Vagina (tissue), 2 donors: ENCODE data around the gene ACSF3. TPM values are rescaled to one million over a fixed set of nuclear protein-coding genes. Genes with fewer than 3 reads are reported as not detected.

ENCODE experiments used
- DNase-seq, 2 donors: peaks; one replicate each; pipeline ENCODE4 v3.0.0-alpha.2; 2017; ENCODE audit errors: extremely low spot score in 2 of 2
- H3K27ac ChIP-seq: fragments of 200-600 bp; sonication (generic); one replicate; pipeline ENCODE4 v1.5.1; 2019
- H3K27me3 ChIP-seq: fragments of 200-600 bp; sonication (generic); one replicate; pipeline ENCODE4 v1.5.1; 2019
- H3K36me3 ChIP-seq, 2 donors: fragments of 200-600 bp; sonication (generic); one replicate each; pipeline ENCODE4 v1.5.1; 2017 to 2019
- H3K4me1 ChIP-seq: fragments of 200-600 bp; sonication (generic); one replicate; pipeline ENCODE4 v1.5.1; 2019
- H3K4me3 ChIP-seq, 2 donors: fragments of 200-600 bp; sonication (generic); 1 replicate in 1 of 2; 2 replicates in 1 of 2; pipeline ENCODE4 v1.5.1; 2016 to 2019
- H3K9me3 ChIP-seq: fragments of 200-600 bp; sonication (generic); one replicate; pipeline ENCODE4 v1.5.1; 2019
- POLR2A ChIP-seq, 2 donors: fragments of 450-650 bp; IDR thresholded peaks; one replicate each; pipeline ENCODE4 v1.6.1; 2017; ENCODE audit warnings: antibody characterized with exemption in 2 of 2, mild to moderate bottlenecking in 2 of 2, moderate library complexity in 2 of 2
- POLR2AphosphoS5 ChIP-seq, 2 donors: sonication (generic); formaldehyde crosslinking; IDR thresholded peaks; one replicate each; pipeline ENCODE4 v1.9.0; 2017; ENCODE audit warnings: antibody characterized with exemption in 2 of 2, mild to moderate bottlenecking in 2 of 2, low read depth in 1 of 2; ENCODE audit not compliant: insufficient read depth in 1 of 2
- intact Hi-C: fragments of 100-400 bp; cut with DNase I; formaldehyde crosslinking; loops from one replicate; pipeline ENCODE4 v1.15.1; 2023
- total RNA-seq: library from RNA; depleted of rRNA; stranded (reverse); fragments of >200 nt; gene quantifications from one replicate; pipeline ENCODE4 v1.2.3, GENCODE V29; 2016
- TF ChIP-seq, protein P1 (sequence below), 3 experiments: fragments of 450-650 bp in 2 of 3; fragments of 200-600 bp in 1 of 3; sonication (generic) in 1 of 3; IDR thresholded peaks; one replicate each; pipeline ENCODE4 v1.5.1; 2017 to 2019; ENCODE audit warnings: antibody characterized with exemption in 3 of 3, mild to moderate bottlenecking in 2 of 3, moderate library complexity in 2 of 3

ACSF3 gene
- total RNA-seq, 1 donor from 2014 or later, result 23.3 TPM

DNA sequence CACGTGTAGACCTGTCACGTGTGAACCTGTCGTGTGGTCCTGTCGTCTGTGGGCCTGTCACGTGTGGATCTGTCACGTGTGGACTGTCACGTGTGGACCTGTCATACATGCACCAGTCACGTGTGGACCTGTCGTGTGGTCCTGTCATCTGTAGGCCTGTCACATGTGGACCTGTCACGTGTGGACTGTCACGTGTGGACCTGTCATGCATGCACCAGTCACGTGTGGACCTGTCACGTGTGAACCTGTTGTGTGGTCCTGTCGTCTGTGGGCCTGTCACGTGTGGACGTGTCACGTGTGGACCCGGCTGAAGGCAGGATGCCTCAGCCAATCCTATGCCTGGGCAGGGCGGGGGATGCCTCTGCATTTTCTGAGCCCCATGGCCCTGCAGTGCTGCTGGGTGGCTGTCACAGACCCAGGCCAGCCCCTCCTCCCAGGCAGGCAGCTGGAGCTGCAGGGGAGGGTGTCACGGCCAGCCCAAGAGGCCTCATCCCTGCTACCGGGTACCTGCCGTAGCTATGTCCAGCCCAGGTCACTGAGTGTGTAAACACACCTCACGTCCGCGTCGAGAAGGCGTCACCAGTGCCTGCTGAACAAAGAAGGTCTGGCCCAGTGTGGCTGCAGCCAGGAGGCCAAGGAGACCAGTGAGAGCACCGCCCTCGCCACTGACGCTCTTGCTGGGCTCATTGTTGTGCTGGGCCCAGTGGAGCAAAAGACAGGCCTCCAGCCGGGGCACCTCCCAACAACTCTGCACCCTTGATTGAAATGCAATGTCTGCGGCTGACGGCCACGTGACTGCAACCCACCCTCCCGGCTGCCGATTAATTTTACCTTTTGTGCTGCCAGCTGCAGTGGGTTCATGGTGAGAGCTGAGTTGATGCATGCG is 18.6 kb upstream of the ACSF3 start:
- Histone ChIP-seq H3K4me3 (no peak overlapping the region), H3K4me1 (peaks cover 11% of the 10 kb centered on the region), H3K9me3 (no peaks in the 10 kb centered on the region), H3K27ac (no peak overlapping the region), H3K27me3 (no peaks in the 10 kb centered on the region), H3K36me3 (no peaks in the 10 kb centered on the region)
- TF ChIP-seq, protein P1, sequence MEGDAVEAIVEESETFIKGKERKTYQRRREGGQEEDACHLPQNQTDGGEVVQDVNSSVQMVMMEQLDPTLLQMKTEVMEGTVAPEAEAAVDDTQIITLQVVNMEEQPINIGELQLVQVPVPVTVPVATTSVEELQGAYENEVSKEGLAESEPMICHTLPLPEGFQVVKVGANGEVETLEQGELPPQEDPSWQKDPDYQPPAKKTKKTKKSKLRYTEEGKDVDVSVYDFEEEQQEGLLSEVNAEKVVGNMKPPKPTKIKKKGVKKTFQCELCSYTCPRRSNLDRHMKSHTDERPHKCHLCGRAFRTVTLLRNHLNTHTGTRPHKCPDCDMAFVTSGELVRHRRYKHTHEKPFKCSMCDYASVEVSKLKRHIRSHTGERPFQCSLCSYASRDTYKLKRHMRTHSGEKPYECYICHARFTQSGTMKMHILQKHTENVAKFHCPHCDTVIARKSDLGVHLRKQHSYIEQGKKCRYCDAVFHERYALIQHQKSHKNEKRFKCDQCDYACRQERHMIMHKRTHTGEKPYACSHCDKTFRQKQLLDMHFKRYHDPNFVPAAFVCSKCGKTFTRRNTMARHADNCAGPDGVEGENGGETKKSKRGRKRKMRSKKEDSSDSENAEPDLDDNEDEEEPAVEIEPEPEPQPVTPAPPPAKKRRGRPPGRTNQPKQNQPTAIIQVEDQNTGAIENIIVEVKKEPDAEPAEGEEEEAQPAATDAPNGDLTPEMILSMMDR (IDR thresholded peaks at IDR 0.05), result no peak
- TF ChIP-seq POLR2AphosphoS5 (IDR thresholded peaks at IDR 0.05; ENCODE audit: insufficient read depth in 1 of 2, low read depth in 1 of 2) (no peak), POLR2A (IDR thresholded peaks at IDR 0.05) (no peak)
- intact Hi-C loops, result no loop called here
- no peak for DNase-seq

DNA sequence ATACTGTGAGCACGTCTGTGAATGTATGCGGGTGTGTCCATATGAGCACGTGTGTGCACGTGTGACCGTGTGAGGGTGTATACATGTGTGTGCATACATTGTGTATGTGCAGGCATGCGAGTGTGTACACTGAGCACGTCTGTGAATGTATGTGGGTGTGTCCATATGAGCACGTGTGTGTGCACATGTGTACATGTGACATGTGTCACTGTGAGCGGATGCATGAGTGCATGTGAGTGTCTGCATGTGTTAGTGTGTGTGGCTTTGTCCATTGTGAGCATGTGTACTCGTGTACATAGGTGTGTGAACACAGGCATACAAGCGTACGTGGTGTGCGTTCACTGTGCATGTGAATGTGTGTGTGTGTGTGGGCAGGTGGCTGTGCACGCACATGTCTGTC is 17.5 kb upstream of the ACSF3 start:
- peaks cover 11% of the 10 kb centered on the region for H3K4me1 ChIP-seq
- TF ChIP-seq, protein P1 (IDR thresholded peaks at IDR 0.05), result no peak
- TF ChIP-seq POLR2A (IDR thresholded peaks at IDR 0.05), result no peak
- no peak for TF ChIP-seq POLR2AphosphoS5 (IDR thresholded peaks at IDR 0.05; ENCODE audit: insufficient read depth in 1 of 2, low read depth in 1 of 2)
- H3K9me3 ChIP-seq, result no peaks in the 10 kb centered on the region
- no peaks in the 10 kb centered on the region for H3K36me3 ChIP-seq
- no peak overlapping the region for H3K4me3 ChIP-seq
- no peaks in the 10 kb centered on the region for H3K27me3 ChIP-seq
- DNase-seq, result no peak
- intact Hi-C loops, result no loop called here
- no peak overlapping the region for H3K27ac ChIP-seq

DNA sequence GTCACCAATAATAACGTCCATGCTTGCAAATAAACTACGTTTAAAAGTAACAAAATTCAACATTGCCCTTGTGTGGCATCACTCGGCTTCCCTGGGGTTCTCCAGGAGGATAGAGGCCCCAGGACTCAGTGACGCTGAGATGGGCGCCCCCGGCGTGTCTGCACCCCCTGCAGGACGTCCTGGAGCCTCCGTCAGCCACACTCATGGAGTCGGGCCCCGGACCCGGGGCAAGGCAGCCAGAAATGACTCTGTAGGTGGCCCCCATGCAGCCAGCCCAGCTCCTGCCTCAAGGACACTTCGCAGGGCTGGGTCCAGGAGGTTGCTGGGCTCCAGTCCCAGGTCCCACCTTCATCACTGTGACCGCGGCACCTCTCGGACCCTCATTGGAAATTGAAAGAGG is 16.6 kb upstream of the ACSF3 start:
- TF ChIP-seq POLR2A (IDR thresholded peaks at IDR 0.05), result no peak
- TF ChIP-seq, protein P1 (IDR thresholded peaks at IDR 0.05), result no peak
- no peak for TF ChIP-seq POLR2AphosphoS5 (IDR thresholded peaks at IDR 0.05; ENCODE audit: insufficient read depth in 1 of 2, low read depth in 1 of 2)
- H3K36me3 ChIP-seq, result no peaks in the 10 kb centered on the region
- no peaks in the 10 kb centered on the region for H3K27me3 ChIP-seq
- no peak for DNase-seq
- H3K4me1 ChIP-seq, result peaks cover 7% of the 10 kb centered on the region
- no peaks in the 10 kb centered on the region for H3K9me3 ChIP-seq
- H3K27ac ChIP-seq, result no peak overlapping the region
- intact Hi-C loops, result no loop called here
- H3K4me3 ChIP-seq, result no peak overlapping the region

DNA sequence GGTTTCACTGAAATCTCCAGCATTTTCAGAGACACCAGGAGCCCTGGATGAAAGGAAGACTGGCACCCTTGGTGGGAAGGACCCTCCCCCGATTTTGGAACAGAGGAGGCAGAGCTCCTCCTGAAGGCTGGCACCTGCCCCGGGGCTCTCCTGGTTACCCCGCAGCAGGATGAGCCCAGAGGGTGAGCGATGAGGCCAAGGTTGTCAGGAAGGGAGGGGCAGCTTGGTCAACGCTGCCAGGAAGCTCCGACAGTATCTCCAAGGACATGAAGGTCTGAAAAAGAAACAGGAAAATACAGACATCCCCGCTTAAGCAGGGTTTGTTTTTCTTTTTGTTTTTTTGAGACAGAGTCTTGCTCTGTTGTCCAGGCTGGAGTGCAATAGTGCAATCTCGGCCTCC is 15.5 kb upstream of the ACSF3 start:
- Histone ChIP-seq H3K36me3 (no peaks in the 10 kb centered on the region), H3K27ac (no peak overlapping the region), H3K9me3 (no peaks in the 10 kb centered on the region), H3K4me3 (no peak overlapping the region), H3K27me3 (no peaks in the 10 kb centered on the region), H3K4me1 (no peaks in the 10 kb centered on the region)
- no peak for DNase-seq
- TF ChIP-seq, protein P1 (IDR thresholded peaks at IDR 0.05), result no peak
- no peak for TF ChIP-seq POLR2AphosphoS5 (IDR thresholded peaks at IDR 0.05; ENCODE audit: insufficient read depth in 1 of 2, low read depth in 1 of 2)
- TF ChIP-seq POLR2A (IDR thresholded peaks at IDR 0.05), result no peak
- intact Hi-C loops, result no loop called here

DNA sequence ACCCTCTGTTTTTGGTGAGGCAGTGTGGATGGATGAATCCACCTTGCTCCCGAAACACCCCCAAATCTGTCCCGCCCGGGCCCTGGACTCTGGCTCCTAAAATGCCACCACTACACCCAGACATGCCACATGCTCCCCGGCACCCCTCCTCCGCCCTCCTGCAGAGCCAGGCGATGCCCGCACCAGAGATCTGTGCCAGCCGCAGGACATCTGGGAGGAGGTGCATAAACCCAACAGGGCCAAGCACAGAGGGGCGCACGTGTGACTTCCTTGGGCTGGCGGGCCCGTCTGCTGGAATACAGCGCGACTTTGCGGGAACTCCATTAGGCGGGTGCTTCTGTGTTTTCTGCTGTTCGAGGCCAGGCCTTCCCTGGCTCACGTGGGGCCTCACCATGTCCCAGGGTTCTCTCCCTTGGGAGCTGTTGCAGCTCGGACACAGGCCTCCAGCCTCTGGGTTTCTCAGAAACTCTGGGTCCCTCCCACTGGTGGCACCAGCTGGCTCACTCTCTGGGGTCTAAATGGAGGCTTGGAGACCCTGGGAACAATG is 14.1 kb upstream of the ACSF3 start:
- Histone ChIP-seq H3K4me1 (no peaks in the 10 kb centered on the region), H3K27ac (no peak overlapping the region), H3K4me3 (no peak overlapping the region), H3K27me3 (no peaks in the 10 kb centered on the region), H3K9me3 (no peaks in the 10 kb centered on the region), H3K36me3 (no peaks in the 10 kb centered on the region)
- TF ChIP-seq, protein P1 (IDR thresholded peaks at IDR 0.05), result no peak
- no peak for TF ChIP-seq POLR2AphosphoS5 (IDR thresholded peaks at IDR 0.05; ENCODE audit: insufficient read depth in 1 of 2, low read depth in 1 of 2)
- no peak for TF ChIP-seq POLR2A (IDR thresholded peaks at IDR 0.05)
- no peak for DNase-seq
- intact Hi-C loops, result no loop called here
